HEK293 (cell line): ENCODE results near the gene MTMR2.

Experiments
- CTCF ChIA-PET: fragments of 350-600 bp; formaldehyde crosslinking; extraction: SDS; loops from one replicate; lab custom pipeline; 2021; ENCODE audit warnings: antibody characterized with exemption; lab: Yijun Ruan, JAX
- POLR2A ChIA-PET: fragments of 300-600 bp; formaldehyde crosslinking; extraction: SDS; loops from one replicate; lab custom pipeline; 2020; ENCODE audit warnings: antibody characterized with exemption, inconsistent platforms; lab: Yijun Ruan, JAX
- H3K27ac ChIP-seq: fragments of 200-500 bp; sonication (Bioruptor generic); 2 replicates; pipeline ENCODE4 v1.5.1; 2014; ENCODE audit warnings: low read depth, low read length, control low read depth, inconsistent platforms; ENCODE audit errors: extremely low read depth
- H3K36me3 ChIP-seq, 2 experiments: fragments of 200-500 bp in 1 of 2; sonication (Bioruptor generic) in 1 of 2; 1 replicate in 1 of 2; 2 replicates in 1 of 2; pipeline ENCODE4 v1.5.1; 2014 to 2017; ENCODE audit warnings: inconsistent platforms in 2 of 2, low read length in 2 of 2; ENCODE audit not compliant: control insufficient read depth in 2 of 2, insufficient read depth in 1 of 2
- H3K4me1 ChIP-seq: fragments of 200-500 bp; sonication (Bioruptor generic); 2 replicates; pipeline ENCODE4 v1.5.1; 2014; ENCODE audit warnings: mild to moderate bottlenecking, low read length, inconsistent platforms; ENCODE audit not compliant: control insufficient read depth, insufficient read depth
- H3K4me3 ChIP-seq: 2 replicates; pipeline ENCODE4 v1.5.1; 2011; ENCODE audit warnings: low read depth, mild to moderate bottlenecking, control low read depth, low read length, moderate library complexity
- H3K9me3 ChIP-seq: fragments of 200-500 bp; sonication (Bioruptor generic); 2 replicates; pipeline ENCODE4 v1.5.1; 2014; ENCODE audit warnings: low read depth, low read length, inconsistent platforms; ENCODE audit not compliant: control insufficient read depth, insufficient read depth
- KLF10 ChIP-seq: fragments of 450-650 bp; IDR thresholded peaks from 2 replicates; pipeline ENCODE4 v1.5.1; 2018; ENCODE audit warnings: missing biosample characterization, mild to moderate bottlenecking, missing genetic modification characterization
- KLF9 ChIP-seq: fragments of 450-650 bp; formaldehyde crosslinking; IDR thresholded peaks from 2 replicates; pipeline ENCODE4 v1.5.1; 2016; ENCODE audit warnings: missing biosample characterization, missing genetic modification characterization, low read depth
- PBX3 ChIP-seq: sonication (generic); formaldehyde crosslinking; IDR thresholded peaks from 2 replicates; pipeline ENCODE4 v1.8.1; 2022; ENCODE audit warnings: mild to moderate bottlenecking, moderate library complexity, missing genetic modification reagents
- PRDM1 ChIP-seq: fragments of 450-650 bp; formaldehyde crosslinking; IDR thresholded peaks from 2 replicates; pipeline ENCODE4; 2016; ENCODE audit warnings: missing biosample characterization, missing genetic modification characterization
- SP2 ChIP-seq: fragments of 450-650 bp; formaldehyde crosslinking; IDR thresholded peaks from 2 replicates; pipeline ENCODE4 v1.5.1; 2016; ENCODE audit warnings: missing biosample characterization, missing genetic modification characterization
- ZFP3 ChIP-seq: fragments of 450-650 bp; formaldehyde crosslinking; IDR thresholded peaks from 2 replicates; pipeline ENCODE4 v1.5.1; 2016; ENCODE audit warnings: low read depth, missing biosample characterization, missing genetic modification characterization
- ZNF138 ChIP-seq: fragments of 450-650 bp; formaldehyde crosslinking; IDR thresholded peaks from 2 replicates; pipeline ENCODE4 v1.5.1; 2016; ENCODE audit warnings: missing biosample characterization, missing genetic modification characterization, borderline replicate concordance
- ZNF146 ChIP-seq: fragments of 450-650 bp; formaldehyde crosslinking; IDR thresholded peaks from 2 replicates; pipeline ENCODE4 v1.5.1; 2016; ENCODE audit warnings: missing biosample characterization, missing genetic modification characterization
- ZNF18 ChIP-seq: fragments of 450-650 bp; formaldehyde crosslinking; IDR thresholded peaks from 2 replicates; pipeline ENCODE4 v1.5.1; 2016; ENCODE audit warnings: missing biosample characterization, missing genetic modification characterization
- ZNF335 ChIP-seq: fragments of 450-650 bp; formaldehyde crosslinking; conservative IDR thresholded peaks from 2 replicates; pipeline ENCODE4 v1.5.1; 2016; ENCODE audit warnings: missing biosample characterization, missing genetic modification characterization
- ZNF404 ChIP-seq: fragments of 450-650 bp; formaldehyde crosslinking; IDR thresholded peaks from 2 replicates; pipeline ENCODE4 v1.5.1; 2017; ENCODE audit warnings: missing biosample characterization, missing genetic modification characterization
- ZNF426 ChIP-seq: fragments of 450-650 bp; formaldehyde crosslinking; IDR thresholded peaks from 2 replicates; pipeline ENCODE4 v1.5.1; 2017; ENCODE audit warnings: missing biosample characterization, missing genetic modification characterization, mild to moderate bottlenecking, inconsistent platforms, moderate library complexity
- ZNF660 ChIP-seq: fragments of 450-650 bp; IDR thresholded peaks from 2 replicates; pipeline ENCODE4 v1.5.1; 2018; ENCODE audit warnings: missing biosample characterization, mild to moderate bottlenecking, missing genetic modification characterization
- ZNF677 ChIP-seq: fragments of 450-650 bp; IDR thresholded peaks from 2 replicates; pipeline ENCODE4 v1.5.0; 2018; ENCODE audit warnings: missing biosample characterization, mild to moderate bottlenecking, missing genetic modification characterization, moderate library complexity
- ZNF768 ChIP-seq: fragments of 450-650 bp; formaldehyde crosslinking; IDR thresholded peaks from 2 replicates; pipeline ENCODE4 v1.5.1; 2018; ENCODE audit warnings: missing biosample characterization, mild to moderate bottlenecking, missing genetic modification characterization
- ZSCAN4 ChIP-seq: fragments of 450-650 bp; formaldehyde crosslinking; IDR thresholded peaks from 2 replicates; pipeline ENCODE4 v1.5.1; 2017; ENCODE audit warnings: missing biosample characterization, missing genetic modification characterization

MTMR2 gene

GRCh38 chr11:95789506-95790122 lies 134.3 kb downstream of the MTMR2 start, which contains the start of gene FAM76B (continued):
- TF ChIP-seq ZNF18: no peak
- peak; percentile 63 for TF ChIP-seq KLF9 (tag by site-specific recombination)
- no peak for TF ChIP-seq ZNF768
- TF ChIP-seq ZNF426 (tag by site-specific recombination): no peak

GRCh38 chr11:95788921-95789505 lies 134.9 kb downstream of the MTMR2 start:
- Histone ChIP-seq H3K36me3 (peaks cover 18 to 37% of the 10 kb centered on the region in 2 experiments), H3K9me3 (no peaks in the 10 kb centered on the region)
- TF ChIP-seq PBX3 (CRISPR knock-in tag): peak; percentile 43; the same call in 1 of the 2 replicates
- TF ChIP-seq KLF10 (tag by site-specific recombination): no peak
- no peak for TF ChIP-seq ZFP3 (tag by site-specific recombination)
- TF ChIP-seq SP2 (tag by site-specific recombination): no peak
- TF ChIP-seq ZNF335 (tag by site-specific recombination): peak; percentile 94
- no peak for TF ChIP-seq ZNF677
- TF ChIP-seq ZNF404 (tag by site-specific recombination): no peak
- TF ChIP-seq PRDM1 (tag by site-specific recombination): no peak
- TF ChIP-seq ZNF146: no peak
- TF ChIP-seq ZSCAN4 (tag by site-specific recombination): no peak
- no peak for TF ChIP-seq ZNF138 (tag by site-specific recombination)
- TF ChIP-seq ZNF660: 0 out of 2 replicates have a peak, but pooled peaks have one; percentile 10
- TF ChIP-seq, all 188 proteins: peak for 3
- ChIA-PET CTCF (interaction anchor here (0.6 to 1.5 kb wide), 7 partner anchors 11 to 1020 kb away, joined by 3 to 4 read pairs (median 3); no protein-coding TSS in a partner anchor), POLR2A (interaction anchor here (0.8 to 4.2 kb wide), 12 partner anchors 8 to 816 kb away, joined by 3 to 19 read pairs (median 4); partner anchors contain the start of genes CCDC82, CWC15, JRKL and KDM4D)
- H3K27ac ChIP-seq: peak overlapping the region; percentile 80
- H3K4me3 ChIP-seq: peak overlapping the region; percentile 99
- H3K4me1 ChIP-seq: no peaks in the 10 kb centered on the region
